Fibroblast of lung (primary cell): Measurements from ENCODE around the gene EIF3D. TPM values are rescaled to one million over a fixed set of nuclear protein-coding genes. Genes with fewer than 3 reads are reported as not detected.

Source experiments
- DNase-seq, 2 donors: peaks; one replicate each; pipeline versions ENCODE4 v3.0.0 to v3.0.0-alpha.2; 2010; ENCODE audit warnings: low read depth in 2 of 2
- H2AFZ ChIP-seq: 2 replicates; pipeline ENCODE4 v1.5.1; 2012; ENCODE audit warnings: low read length, control low read depth, inconsistent platforms
- H3K27ac ChIP-seq: 2 replicates; pipeline ENCODE4 v1.5.1; 2011; ENCODE audit warnings: low read length, control low read depth; ENCODE audit not compliant: insufficient read depth
- H3K27me3 ChIP-seq: 2 replicates; pipeline ENCODE4 v1.5.1; 2011; ENCODE audit warnings: mild to moderate bottlenecking, low read length; ENCODE audit not compliant: control insufficient read depth, insufficient read depth
- H3K36me3 ChIP-seq: 2 replicates; pipeline ENCODE4 v1.5.1; 2011; ENCODE audit warnings: low read length; ENCODE audit not compliant: control insufficient read depth, insufficient read depth
- H3K4me1 ChIP-seq: 2 replicates; pipeline ENCODE4 v1.5.1; 2011; ENCODE audit warnings: low read length; ENCODE audit not compliant: control insufficient read depth, insufficient read depth; ENCODE audit errors: extremely low read depth
- H3K4me2 ChIP-seq: 2 replicates; pipeline ENCODE4 v1.5.1; 2011; ENCODE audit warnings: low read length, control low read depth; ENCODE audit not compliant: insufficient read depth; ENCODE audit errors: extremely low read depth
- H3K4me3 ChIP-seq, 4 experiments: fragments of 200-600 bp in 1 of 4; sonication (generic) in 1 of 4; replicated peaks in 1 of 4; 2 replicates each; pipeline ENCODE4 v1.5.1; 2011 to 2016; ENCODE audit warnings: low read length in 4 of 4, low read depth in 3 of 4, mild to moderate bottlenecking in 3 of 4, control low read depth in 2 of 4, inconsistent platforms in 1 of 4, mixed read lengths in 1 of 4; ENCODE audit not compliant: insufficient read depth in 1 of 4; ENCODE audit errors: control extremely low read depth in 1 of 4
- H3K79me2 ChIP-seq: 2 replicates; pipeline ENCODE4 v1.5.1; 2012; ENCODE audit warnings: mild to moderate bottlenecking, low read length, inconsistent platforms; ENCODE audit not compliant: control insufficient read depth, insufficient read depth
- H3K9ac ChIP-seq: 2 replicates; pipeline ENCODE4 v1.5.1; 2011; ENCODE audit warnings: mild to moderate bottlenecking, low read length, control low read depth; ENCODE audit not compliant: insufficient read depth
- H3K9me3 ChIP-seq: 2 replicates; pipeline ENCODE4 v1.5.1; 2012; ENCODE audit warnings: low read depth, low read length; ENCODE audit not compliant: control insufficient read depth, insufficient read depth
- H4K20me1 ChIP-seq: 2 replicates; pipeline ENCODE4 v1.5.1; 2011; ENCODE audit warnings: low read length; ENCODE audit not compliant: control insufficient read depth, insufficient read depth; ENCODE audit errors: extremely low read depth
- CTCF ChIP-seq, 2 donors: IDR thresholded peaks in 1 of 2; conservative IDR thresholded peaks in 1 of 2; 1 replicate in 1 of 2; 2 replicates in 1 of 2; pipeline ENCODE4 v1.5.1; 2011 to 2012; ENCODE audit warnings: low read length in 2 of 2, control low read depth in 1 of 2, inconsistent platforms in 1 of 2, low read depth in 1 of 2, mild to moderate bottlenecking in 1 of 2
- EZH2 ChIP-seq: IDR thresholded peaks from 2 replicates; pipeline ENCODE4 v1.5.1; 2012; ENCODE audit warnings: low read length, control low read depth, mild to moderate bottlenecking; ENCODE audit errors: missing control alignments
- polyA plus RNA-seq, 2 donors: library from polyadenylated mRNA; depleted of rRNA in 1 of 2; stranded (reverse) in 1 of 2; unstranded in 1 of 2; fragments of >200 nt; gene quantifications; 2 replicates each; pipeline ENCODE4 v1.2.1, GENCODE V29; 2011 to 2012; ENCODE audit warnings: missing spikeins in 1 of 2
- total RNA-seq: library from RNA; depleted of rRNA; stranded (reverse); fragments of >200 nt; gene quantifications from 2 replicates; pipeline ENCODE4 v1.2.1, GENCODE V29; 2014

EIF3D gene
- total and polyA plus RNA-seq, 2 donors (not counting 1 experiment from before 2014, with no cell fraction given) = 267 to 306 TPM

GRCh38 chr22:36506637-36507517 is 22.1 kb downstream of the EIF3D start, which contains the start of gene FOXRED2:
TSS of gene FOXRED2 (minus strand) at chr22:36507040. CDS start at chr22:36506422, 618 bp downstream.
- H3K36me3 ChIP-seq = peaks cover 11% of the 10 kb centered on the region
- peak within 1 kb of the TSS; percentile 45 to 64 (median 54) for H3K4me3 ChIP-seq
- peak within 1 kb of the TSS; percentile 62 for H3K4me2 ChIP-seq
- TF ChIP-seq EZH2 = no peak
- TF ChIP-seq CTCF (conservative IDR thresholded peaks at IDR 0.05 in 1 of 2, IDR thresholded peaks at IDR 0.05 in 1 of 2; ENCODE audit: low read depth in 1 of 2, low read length in 2 of 2) = no peak
- no peaks in the 10 kb centered on the region for H3K9me3 ChIP-seq
- H2AFZ ChIP-seq = peak within 1 kb of the TSS; percentile 83
- H3K27ac ChIP-seq = peak within 1 kb of the TSS; percentile 43
- DNase-seq = peak; percentile 67 to 81
- H3K79me2 ChIP-seq = no peaks in the 10 kb centered on the region
- H3K27me3 ChIP-seq = no peaks in the 10 kb centered on the region
- no peaks in the 10 kb centered on the region for H4K20me1 ChIP-seq
- H3K9ac ChIP-seq = peak within 1 kb of the TSS; percentile 55
- no peaks in the 10 kb centered on the region for H3K4me1 ChIP-seq

- peak overlapping the region in 3 of 4 experiments; percentile 25 to 64 (median 45) for H3K4me3 ChIP-seq
- H3K9me3 ChIP-seq = no peaks in the 10 kb centered on the region
- TF ChIP-seq CTCF (conservative IDR thresholded peaks at IDR 0.05 in 1 of 2, IDR thresholded peaks at IDR 0.05 in 1 of 2; ENCODE audit: low read depth in 1 of 2, low read length in 2 of 2) (no peak), EZH2 (no peak)
- H3K36me3 ChIP-seq = peaks cover 6% of the 10 kb centered on the region
- H4K20me1 ChIP-seq = no peaks in the 10 kb centered on the region
- H3K27ac ChIP-seq = no peak overlapping the region
- no peaks in the 10 kb centered on the region for H3K27me3 ChIP-seq
- H3K79me2 ChIP-seq = no peaks in the 10 kb centered on the region
- H3K4me1 ChIP-seq = no peaks in the 10 kb centered on the region
- peak overlapping the region; percentile 51 for H3K4me2 ChIP-seq
- no peak for DNase-seq
- H2AFZ ChIP-seq = no peak overlapping the region
- H3K9ac ChIP-seq = no peak overlapping the region
Observed at GRCh38 chr22:36505998-36506635, 22.8 kb downstream of the EIF3D start.
